Iris pigment epithelial cell (primary cell): ENCODE measurements around the gene DSP.

ENCODE experiments used
- DNase-seq: peaks from one replicate; pipeline ENCODE4 v3.0.0-alpha.2; 2011; ENCODE audit warnings: low read depth

DSP gene

DNA sequence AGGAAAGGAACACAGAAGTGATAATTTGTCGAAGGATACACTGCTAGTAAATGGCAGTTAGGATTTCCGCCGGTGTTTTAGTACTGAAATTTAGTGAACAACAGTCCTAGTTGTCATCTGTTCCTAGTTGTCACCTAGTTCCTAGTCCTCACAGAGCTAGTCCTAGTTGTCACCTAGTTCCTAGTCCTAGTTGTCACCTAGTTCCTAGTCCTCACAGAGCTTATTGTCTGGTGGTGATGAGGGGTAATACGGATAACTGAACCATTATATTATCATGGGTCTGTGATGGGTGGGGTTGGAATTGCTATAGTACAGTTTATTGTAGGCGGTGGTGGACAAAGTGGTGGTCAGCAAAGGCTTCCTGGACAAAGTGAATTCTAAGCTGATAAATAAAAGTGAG lies 50.3 kb downstream of the DSP start:
- DNase-seq = no peak

DNA sequence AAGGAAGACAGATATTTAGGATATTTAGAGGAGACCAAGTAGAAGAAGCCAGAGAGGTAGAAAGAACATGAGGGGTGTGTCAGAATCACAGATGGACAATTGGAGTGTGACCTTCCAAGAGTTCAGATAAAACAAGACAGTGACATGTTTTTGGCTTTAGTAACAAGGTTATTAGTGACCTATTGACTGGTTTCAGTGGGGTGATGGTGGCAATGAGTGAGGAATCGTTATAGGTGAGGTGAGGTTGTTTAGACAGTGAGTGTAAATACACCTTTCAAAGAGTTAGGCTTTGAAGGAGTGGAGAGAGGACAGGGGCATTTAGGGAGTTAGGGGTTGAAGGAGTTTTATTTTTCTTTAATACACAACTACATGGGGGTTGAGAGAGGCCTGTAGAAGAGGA lies 51.8 kb downstream of the DSP start:
- DNase-seq = no peak

DNA sequence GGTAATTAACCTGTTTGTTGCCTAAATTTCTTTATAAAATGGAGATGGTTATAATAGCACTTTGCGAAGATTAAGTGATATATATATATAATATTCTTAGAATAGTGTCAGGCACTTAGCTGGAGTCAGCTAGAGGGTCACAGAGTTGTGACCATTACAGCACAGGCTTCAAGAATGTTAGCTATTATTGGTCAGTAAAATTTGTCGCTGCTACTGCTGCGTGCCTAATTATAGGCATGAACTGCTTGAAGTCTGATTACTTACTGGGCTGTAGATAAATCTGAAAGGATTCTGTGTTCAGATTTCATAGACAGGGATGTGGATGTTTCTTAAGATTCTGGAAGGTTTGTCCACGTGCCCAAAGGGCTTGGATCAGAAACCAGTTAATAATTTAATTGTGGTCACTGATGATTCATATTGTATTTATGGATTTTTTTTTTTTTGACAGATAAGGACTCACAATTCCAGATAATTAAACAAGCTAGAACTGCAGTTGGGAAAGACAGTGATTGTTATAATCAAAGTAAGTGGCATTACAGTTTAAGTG lies 53.2 kb downstream of the DSP start:
- DNase-seq = no peak

DNA sequence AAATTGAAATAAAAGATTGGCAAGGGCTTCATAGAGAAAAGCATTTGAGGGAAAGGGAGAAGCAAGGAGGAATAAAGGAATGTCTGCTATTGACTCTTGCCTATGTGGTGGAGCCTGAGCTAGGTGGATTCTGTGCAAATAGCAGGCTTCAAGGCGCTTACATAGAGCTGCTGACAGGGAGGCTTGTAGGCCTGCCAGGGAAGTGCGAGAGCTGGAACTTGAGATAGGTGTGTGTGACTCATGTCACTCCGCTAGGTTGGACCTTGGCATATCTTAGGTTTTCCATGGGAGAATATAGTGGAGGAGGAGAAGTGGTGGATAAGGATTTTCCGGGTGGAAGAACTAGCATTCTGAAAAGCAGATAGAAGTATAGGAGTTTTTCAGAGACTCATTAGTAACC lies 62.5 kb downstream of the DSP start:
- DNase-seq = no peak

DNA sequence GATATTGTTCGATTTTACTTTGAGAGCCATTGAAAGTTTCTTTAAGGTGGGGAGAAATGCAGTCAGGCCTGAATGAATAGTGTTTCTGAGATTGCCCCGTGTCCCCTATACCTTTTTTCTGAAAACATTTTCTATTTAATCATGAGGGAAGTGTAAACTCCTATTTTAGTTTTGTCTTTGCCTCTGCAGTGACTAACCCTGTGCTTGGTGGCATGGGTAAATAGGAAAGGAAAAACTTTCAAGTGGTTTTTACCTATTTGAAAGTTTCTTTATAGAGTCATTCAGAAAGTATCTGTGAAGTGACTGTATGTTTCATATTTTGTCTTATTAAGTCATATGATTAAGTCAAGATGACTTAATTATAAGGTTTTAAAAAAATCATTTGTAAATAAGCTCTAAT lies 63.0 kb downstream of the DSP start:
- DNase-seq = no peak

DNA sequence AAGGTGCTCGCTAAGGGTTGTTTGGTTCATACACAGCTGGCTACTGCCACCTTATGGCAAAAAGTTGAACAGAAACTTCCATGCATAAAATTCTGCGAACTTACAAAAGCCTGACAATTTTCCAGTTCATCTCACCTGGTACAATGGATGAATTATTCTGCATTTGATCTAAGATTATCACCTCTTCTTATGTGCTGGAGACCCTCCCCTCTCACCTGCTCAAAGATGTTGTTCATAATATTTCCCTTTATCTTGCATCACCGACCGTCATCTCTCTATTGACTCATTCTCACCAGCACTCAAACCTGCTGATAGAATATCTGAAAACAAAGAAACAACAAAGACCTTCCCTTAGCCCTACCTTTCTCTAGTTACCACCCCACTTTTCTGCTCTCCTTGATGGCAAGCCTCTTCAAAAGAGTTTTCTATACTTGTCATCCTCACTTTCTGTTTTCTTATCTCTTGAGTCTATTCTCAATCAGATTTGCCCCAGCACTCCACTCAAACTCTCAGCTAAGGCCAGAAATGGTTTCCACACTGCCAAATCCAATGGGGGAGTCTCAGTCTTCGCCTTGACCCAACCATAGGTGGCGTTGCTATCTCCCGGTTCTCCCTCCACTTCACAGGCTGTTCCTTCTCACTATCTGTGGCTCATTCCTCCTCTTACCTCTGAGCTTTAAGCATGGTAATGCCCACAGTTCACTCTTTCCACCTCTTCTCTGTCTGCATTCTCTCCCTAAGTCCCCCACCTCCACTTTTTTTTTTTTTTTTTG lies 74.3 kb downstream of the DSP start:
- DNase-seq = peak; percentile 63

DNA sequence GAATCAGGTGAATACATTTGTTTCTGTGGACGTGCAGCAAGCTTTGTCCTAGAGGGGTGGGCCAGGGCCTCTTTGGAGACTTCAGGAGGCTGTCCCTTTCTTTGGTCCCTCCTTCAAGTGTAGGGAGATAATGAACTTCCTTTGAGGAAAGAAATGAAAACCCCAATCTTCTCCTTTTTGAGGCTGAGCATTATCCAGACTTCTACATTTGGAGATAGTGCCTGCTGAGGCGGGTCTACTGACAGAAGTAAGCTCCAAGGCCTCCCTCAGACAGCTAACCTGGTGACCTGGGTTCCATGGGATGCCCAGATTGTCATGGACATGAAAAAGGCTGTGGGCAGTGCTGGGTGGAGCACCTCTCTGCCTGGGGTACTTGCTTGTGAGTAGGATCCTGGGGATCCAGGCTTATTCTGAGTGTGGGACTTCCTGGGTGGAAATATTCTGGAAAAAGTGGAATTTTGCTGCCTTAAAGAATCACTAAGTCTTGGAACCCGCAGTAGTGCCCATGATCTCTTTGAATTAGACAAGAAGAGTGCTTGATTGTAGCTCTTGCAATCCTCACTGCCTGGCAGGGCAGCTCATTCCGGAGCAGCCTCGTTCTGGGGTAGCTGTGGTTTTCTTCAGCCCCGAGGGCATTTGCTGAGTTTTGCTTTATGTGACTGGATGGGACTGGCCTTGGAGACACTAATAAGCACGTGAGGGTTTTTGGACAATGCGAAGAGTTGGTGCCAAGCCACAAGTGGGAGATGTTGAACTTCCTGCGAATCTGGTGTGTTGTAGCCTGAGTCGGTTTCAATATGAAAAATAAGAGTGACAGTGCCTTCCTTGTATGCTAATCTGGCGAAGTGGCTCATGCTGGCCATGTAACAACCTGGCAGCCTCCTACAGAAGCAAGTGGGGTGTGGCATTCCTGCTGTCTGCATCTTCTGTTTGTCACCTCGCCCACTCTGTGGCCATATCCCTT lies 76.6 kb downstream of the DSP start:
- DNase-seq = peak; percentile 55

DNA sequence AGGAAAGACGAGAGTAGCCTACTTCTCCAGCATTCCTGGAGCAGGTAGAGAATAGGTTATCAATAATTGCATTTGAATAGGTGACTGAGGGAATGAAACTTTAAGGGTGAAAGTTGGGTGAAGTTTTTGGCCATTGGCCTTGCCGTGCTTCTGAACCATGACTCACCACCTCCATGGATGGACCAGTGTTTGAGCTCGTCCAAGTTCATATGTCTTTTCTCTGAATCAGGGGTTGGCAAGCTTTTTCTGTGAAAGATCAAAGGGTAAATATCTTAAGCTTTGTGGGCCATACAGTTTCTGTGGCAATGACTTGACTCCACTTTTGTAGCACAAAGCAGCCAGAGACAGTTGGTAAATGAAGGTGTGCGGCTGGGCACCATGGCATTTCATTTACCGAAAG lies 80.3 kb downstream of the DSP start:
- DNase-seq = peak; percentile 25

DNA sequence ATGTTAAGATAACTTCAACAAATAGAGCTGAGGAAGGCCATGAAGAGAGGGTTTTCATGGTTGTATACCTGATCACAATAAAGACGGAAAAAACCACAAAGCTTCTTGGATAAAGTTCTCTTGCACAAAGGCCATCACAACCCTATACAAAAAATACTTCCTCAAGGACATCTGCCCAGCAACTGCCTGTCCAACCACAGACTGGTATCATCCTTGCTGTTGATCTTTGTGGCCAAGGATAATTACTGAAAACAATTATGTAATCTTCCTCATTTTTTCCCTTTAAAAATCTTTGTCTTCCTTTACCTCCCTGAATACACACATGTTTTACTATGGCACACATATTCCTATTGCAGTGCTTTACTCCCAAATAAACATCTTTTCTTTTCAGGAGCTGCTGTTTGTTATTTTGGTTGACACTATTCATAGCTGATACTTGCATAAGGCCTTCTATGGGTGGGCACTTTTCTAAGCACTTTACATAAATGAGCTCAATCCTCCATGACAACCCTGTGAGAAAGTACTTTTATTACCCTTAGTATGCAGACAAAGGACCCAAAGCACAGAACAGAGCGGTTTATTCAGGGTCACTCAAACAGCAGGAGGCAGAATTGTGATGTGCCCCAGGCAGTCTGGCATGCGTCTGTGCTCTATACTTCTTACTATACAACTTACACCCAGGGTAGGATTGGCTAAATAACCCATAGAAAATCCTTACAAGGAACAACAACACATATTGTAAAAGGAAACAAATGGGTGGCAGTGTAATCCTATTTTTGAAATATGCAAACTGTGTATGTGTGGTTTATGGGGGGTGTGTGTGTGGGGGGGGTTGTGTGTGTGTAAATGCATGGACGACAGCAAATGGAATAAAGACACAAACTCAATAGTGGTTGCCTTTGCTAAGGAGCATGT lies 83.6 kb downstream of the DSP start:
- no peak for DNase-seq

DNA sequence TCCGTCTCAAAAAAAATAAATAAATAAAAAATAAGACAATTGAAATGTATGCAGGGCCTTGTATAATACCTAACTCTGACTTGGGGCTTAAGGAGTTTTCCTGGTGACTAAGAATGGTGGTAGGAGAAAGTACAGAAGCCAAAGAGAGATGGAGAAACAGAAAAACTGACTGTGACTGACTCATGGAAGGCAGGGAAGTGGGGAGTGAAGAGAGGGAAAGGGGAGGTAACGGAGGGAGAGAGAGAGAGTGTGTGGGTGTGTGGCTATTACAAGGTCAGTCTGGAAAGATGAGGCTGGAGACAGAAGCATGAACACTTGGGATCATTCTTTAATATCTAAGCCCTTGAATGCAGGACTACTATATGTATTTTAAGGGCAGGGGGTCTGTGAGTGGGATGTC lies 87.0 kb downstream of the DSP start:
- DNase-seq = peak; percentile 54

DNA sequence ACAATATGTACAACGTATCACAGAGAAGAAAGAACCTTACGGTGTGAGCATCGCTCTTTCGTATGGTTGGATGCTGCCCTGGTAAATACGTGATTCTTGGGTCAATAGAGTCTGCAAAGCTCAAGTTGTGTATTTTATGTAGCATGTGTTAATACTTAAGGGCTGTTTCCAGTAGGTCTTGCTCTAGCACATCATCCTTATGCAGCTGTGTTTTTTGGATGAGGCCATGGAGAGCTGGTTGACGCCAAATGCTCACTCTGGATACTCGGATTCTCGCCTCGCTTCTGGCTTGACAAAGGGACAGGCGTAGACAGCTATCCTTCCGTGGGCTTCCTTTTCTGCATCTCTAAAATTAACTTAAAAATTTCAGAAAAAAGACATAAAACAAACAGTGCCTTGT lies 87.4 kb downstream of the DSP start:
- DNase-seq = no peak

DNA sequence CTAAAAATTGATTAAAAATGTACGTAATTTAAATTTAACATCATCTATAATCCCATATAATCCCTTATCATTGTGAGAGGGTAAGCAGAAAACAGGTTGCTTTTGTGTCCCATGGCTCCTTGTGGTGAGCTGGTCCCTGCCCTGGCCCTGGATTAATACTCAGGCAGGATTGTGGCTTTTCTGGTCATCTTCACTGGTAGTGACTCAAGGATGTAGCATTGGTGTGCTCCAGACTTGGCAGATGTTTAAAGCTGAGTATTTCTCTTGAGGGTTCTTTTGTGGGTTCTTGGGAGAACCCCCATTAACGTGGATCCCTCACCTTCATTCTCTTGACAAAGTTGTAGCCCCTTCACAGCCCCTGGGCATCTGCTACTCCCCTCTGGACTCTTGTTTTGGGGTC lies 87.8 kb downstream of the DSP start:
- no peak for DNase-seq

DNA sequence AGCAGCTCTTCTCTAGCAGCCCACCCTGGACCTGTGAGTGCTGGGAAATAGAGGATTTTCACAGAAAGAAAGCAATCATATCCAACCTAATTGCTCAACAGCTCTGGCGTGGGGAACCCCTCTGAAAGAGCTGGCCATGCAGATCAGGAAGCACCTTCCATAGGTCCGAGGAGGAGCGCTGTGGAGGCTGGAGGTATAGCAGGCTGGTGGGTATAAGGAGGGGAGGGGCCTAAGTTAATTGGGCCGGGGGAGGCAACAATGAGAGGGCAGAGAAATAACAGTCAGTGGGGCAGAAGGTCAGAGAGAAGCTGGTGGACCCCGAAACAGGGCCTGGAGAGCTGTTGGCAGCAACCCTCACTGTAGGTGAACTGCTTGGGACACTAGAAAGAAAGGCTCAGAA lies 89.3 kb downstream of the DSP start:
- no peak for DNase-seq

DNA sequence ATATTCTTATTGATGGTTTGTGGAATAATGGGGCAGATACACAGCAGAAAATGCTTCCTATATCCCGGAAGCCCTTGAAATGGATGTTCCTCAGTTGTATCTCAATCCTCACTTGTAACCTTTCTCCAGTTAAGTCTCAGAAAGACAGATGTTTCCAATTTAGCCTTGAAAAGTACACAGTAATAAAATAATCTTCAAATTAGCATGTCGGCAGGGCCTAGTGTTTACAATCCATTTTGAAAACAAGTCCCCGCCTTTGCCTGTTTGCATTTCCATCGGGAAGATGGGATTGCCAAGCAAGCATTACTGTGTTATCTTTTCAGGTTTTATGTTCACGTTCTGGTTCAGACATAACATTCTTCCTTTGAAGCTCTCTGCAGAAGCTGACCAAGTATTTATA lies 90.0 kb downstream of the DSP start:
- DNase-seq = no peak

DNA sequence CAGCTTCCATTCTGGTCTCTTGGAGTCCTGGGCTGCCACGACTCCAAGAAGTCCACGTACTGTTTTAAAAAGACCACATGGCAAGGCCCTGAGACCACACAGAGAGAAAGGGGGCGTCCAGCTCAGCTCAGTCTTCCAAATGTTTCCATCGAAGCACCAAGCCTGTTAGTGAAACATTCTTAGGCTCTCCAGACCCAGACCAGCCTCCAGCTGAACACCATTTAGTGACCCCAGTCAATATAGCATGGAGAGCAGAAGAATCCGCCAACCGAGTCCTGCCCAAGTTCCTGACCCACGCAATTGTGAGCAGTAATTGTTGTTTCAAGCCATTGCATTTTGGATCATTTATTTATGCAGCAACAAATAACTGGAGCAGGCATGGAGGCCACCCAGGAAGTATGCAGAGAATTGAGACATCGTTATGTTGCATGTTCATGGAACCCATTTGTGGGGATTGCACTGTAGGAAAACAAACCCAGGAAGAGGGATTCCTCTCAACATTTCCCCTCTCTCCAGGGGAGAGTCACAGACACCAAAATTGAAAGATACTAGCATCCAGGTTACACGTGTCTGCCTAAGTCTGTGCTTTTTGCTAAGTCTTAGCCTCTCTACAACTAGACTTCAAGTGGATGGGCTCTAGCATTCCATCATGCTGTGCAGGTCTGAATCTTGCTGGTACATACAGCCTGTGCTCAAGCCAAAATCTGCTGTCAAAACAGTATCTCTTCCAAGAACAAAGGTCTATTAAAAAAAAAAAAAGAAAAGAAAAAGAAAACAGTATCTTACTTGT lies 91.2 kb downstream of the DSP start:
- DNase-seq = no peak

DNA sequence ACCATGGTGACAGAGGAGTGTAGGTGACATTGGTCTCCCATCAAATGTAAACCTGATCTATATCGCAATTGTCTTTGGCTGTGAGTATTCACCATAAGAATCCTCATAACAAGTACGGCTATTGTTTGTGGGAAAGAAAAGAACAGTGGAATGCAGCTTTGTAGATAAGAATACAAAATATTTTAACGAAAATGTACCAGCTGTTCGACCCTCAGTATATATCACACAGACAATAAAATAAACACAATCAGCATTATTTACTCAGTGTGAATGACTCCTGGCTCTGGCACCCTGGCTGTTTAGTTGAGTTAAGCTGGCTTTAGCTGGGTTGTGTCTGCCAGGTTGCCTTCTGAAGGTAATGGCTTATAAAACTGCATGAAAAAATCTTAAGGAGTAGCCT lies 91.9 kb downstream of the DSP start:
- peak; percentile 24 for DNase-seq

DNA sequence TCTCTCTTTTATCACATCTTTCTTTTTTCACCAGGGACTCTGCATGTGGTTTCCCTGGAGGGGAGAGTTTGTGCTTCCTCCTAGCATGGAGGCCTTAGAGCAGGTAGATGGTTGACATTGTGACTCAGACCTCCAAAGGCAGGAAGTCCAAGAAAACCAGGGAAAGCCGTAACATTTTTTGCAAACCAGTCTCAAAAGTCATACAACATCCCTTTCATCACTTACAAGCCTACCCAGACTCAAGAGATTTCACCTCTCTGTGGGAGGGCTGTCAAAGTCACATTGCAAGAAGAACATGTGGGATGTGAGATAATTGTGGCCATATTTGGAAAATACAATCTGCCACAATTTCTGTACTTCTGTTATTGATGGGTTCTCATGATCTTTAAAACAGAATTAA lies 94.7 kb downstream of the DSP start:
- no peak for DNase-seq
